Body of pancreas (tissue), 4 donors: Measurements from ENCODE around the gene NEGR1. TPM values are rescaled to one million over a fixed set of nuclear protein-coding genes. Genes with fewer than 3 reads are reported as not detected.

Experiments used
- ATAC-seq: fragments of 150-250 bp; one replicate; pipeline ENCODE4 v1.9.1; 2016
- DNase-seq, 4 donors: peaks; one replicate each; pipeline ENCODE4 v3.0.0-alpha.2; 2019
- H3K27ac ChIP-seq, 4 donors: fragments of 200-600 bp; sonication (generic); 1 replicate in 3 of 4; 2 replicates in 1 of 4; pipeline versions ENCODE4 v1.5.1 to v1.6.1; 2016 to 2019; ENCODE audit warnings: mild to moderate bottlenecking in 1 of 4, mixed read lengths in 1 of 4, moderate library complexity in 1 of 4
- H3K27me3 ChIP-seq, 2 donors: fragments of 200-600 bp; sonication (generic); one replicate each; pipeline ENCODE4 v1.6.0; 2016; ENCODE audit warnings: mild to moderate bottlenecking in 1 of 2
- H3K36me3 ChIP-seq, 2 donors: fragments of 200-600 bp; sonication (generic); replicated peaks in 1 of 2; 2 replicates each; pipeline ENCODE4 v1.5.1; 2016; ENCODE audit warnings: low read depth in 2 of 2; ENCODE audit not compliant: insufficient read depth in 1 of 2
- H3K4me1 ChIP-seq: fragments of 200-600 bp; sonication (generic); one replicate; pipeline ENCODE4 v1.6.0; 2016
- H3K4me3 ChIP-seq, 2 donors: fragments of 200-600 bp; sonication (generic); 1 replicate in 1 of 2; 2 replicates in 1 of 2; pipeline ENCODE4 v1.5.1; 2016 to 2019
- H3K9me3 ChIP-seq, 3 donors: fragments of 200-600 bp; sonication (generic); 1 replicate in 2 of 3; 2 replicates in 1 of 3; pipeline ENCODE4 v1.5.1; 2016
- CTCF ChIP-seq, 7 experiments: fragments of 450-650 bp in 4 of 7; fragments of 200-600 bp in 3 of 7; sonication (generic) in 3 of 7; IDR thresholded peaks; one replicate each; pipeline ENCODE4 v1.5.1; 2016 to 2019; ENCODE audit warnings: antibody characterized with exemption in 7 of 7
- POLR2A ChIP-seq, 3 donors: fragments of 450-650 bp; IDR thresholded peaks; one replicate each; pipeline ENCODE4 v1.6.1; 2016; ENCODE audit warnings: antibody characterized with exemption in 3 of 3, mild to moderate bottlenecking in 2 of 3
- WGBS, 2 donors: methylation state at CpG; one replicate each; pipeline ENCODE4 v1.1.5; 2017; 5-methylcytosine and 5-hydroxymethylcytosine counted together
- intact Hi-C: fragments of 100-400 bp; cut with DNase I; formaldehyde crosslinking; loops from one replicate; pipeline ENCODE4 v1.15.1; 2023
- total RNA-seq, 2 donors: library from RNA; depleted of rRNA; stranded (reverse); fragments of >200 nt; gene quantifications; one replicate each; pipeline ENCODE4 v1.1.0, GENCODE V29; 2016

The NEGR1 gene
- total RNA-seq, 2 donors from 2014 or later = 6.3 to 9.6 TPM

GRCh38 chr1:72011721-72012120 is 270.6 kb downstream of the NEGR1 start:
- intact Hi-C loops = no loop called here
- Histone ChIP-seq H3K4me1 (no peaks in the 10 kb centered on the region), H3K4me3 (no peak overlapping the region), H3K27me3 (no peaks in the 10 kb centered on the region), H3K27ac (no peak overlapping the region), H3K36me3 (no peaks in the 10 kb centered on the region), H3K9me3 (no peaks in the 10 kb centered on the region)
- 57 to 64% methylated on average over 6 of the region's 6 CpGs for WGBS, 2 donors
- DNase-seq (no peak), ATAC-seq (no peak)
- TF ChIP-seq POLR2A (IDR thresholded peaks at IDR 0.05) = no peak
- TF ChIP-seq CTCF (IDR thresholded peaks at IDR 0.05) = no peak

- no peak for DNase-seq
- Histone ChIP-seq H3K4me3 (no peak overlapping the region), H3K27ac (no peak overlapping the region), H3K9me3 (no peaks in the 10 kb centered on the region), H3K27me3 (no peaks in the 10 kb centered on the region), H3K36me3 (no peaks in the 10 kb centered on the region), H3K4me1 (no peaks in the 10 kb centered on the region)
- ATAC-seq = no peak
- intact Hi-C loops = no loop called here
- TF ChIP-seq CTCF (IDR thresholded peaks at IDR 0.05) (no peak), POLR2A (IDR thresholded peaks at IDR 0.05) (no peak)
- WGBS, 2 donors = 47 to 49% methylated on average over 3 of the region's 3 CpGs
Observed at GRCh38 chr1:72010094-72010431, 272.3 kb downstream of the NEGR1 start.

DNA sequence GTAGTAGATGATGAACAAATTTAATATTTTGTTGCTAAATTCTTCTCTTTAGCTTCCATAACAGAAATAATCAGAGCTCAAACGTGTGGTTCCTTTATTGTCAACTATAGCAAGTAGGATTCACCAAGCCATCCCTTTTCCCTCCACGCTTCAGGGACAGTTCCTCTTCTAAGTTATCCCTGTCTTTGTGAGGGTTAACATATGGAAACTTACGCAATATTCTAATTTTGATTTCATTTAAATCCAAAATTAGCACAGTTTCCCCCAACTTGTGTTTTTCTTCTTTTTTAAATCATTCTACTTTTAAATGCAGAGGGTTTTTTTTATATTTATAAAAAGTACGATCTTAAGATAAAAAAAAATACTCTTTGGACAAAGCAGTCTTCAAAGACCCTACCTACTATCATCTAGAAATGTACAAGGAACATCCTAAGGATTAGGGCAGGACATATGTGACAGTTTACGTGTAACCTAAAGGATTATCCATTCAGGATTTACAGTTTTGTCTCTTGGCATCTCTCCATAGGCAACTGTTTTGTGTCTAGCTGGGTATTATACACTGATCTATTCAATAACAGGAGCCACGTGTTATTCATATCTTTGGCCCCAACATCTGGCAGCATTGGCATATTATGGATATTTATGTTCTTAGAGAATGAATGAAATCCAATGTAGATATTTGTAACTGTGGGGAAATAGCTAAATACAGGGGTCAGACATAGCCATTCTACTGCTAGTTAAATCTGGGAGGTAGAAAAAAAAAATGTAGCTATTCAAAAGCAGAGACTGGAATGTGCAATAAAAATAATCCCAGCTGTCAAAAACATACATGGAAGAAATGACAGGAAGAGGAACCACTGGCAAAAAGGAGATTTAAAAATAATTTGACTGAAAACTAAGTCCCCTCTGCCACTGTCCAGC is 272.9 kb downstream of the NEGR1 start:
- Histone ChIP-seq H3K4me1 (no peaks in the 10 kb centered on the region), H3K36me3 (no peaks in the 10 kb centered on the region), H3K27me3 (no peaks in the 10 kb centered on the region), H3K4me3 (no peak overlapping the region), H3K9me3 (no peaks in the 10 kb centered on the region), H3K27ac (no peak overlapping the region)
- no peak for TF ChIP-seq CTCF (IDR thresholded peaks at IDR 0.05)
- intact Hi-C loops = no loop called here
- ATAC-seq (no peak), DNase-seq (no peak)
- 67 to 69% methylated on average over 6 of the region's 6 CpGs for WGBS, 2 donors

DNA sequence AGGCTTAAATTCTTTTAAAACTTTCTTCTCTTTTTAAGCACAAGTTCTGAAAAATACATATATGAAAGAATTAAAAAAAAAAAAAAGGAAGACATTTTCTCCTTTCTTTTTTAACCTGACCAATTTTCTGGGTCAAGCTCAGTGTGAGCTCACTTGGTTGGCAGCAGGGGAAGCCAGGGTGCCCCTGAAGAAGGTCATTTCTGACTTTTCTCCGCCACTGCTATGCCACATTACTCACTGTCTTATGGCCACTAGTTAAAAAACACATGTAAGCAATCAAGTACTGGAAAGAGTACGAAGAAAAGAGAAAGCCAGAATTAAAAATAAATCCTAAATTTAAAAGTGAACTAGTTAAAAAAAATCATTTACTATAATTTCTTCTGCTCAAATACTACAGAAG is 275.0 kb downstream of the NEGR1 start:
- TF ChIP-seq CTCF (IDR thresholded peaks at IDR 0.05) (no peak), POLR2A (IDR thresholded peaks at IDR 0.05) (no peak)
- Histone ChIP-seq H3K27ac (no peak overlapping the region), H3K4me3 (no peak overlapping the region), H3K36me3 (no peaks in the 10 kb centered on the region), H3K9me3 (no peaks in the 10 kb centered on the region), H3K27me3 (no peaks in the 10 kb centered on the region), H3K4me1 (no peaks in the 10 kb centered on the region)
- intact Hi-C loops = no loop called here
- ATAC-seq = no peak
- DNase-seq = no peak
- 76 to 80% methylated on average over 2 of the region's 2 CpGs for WGBS, 2 donors

DNA sequence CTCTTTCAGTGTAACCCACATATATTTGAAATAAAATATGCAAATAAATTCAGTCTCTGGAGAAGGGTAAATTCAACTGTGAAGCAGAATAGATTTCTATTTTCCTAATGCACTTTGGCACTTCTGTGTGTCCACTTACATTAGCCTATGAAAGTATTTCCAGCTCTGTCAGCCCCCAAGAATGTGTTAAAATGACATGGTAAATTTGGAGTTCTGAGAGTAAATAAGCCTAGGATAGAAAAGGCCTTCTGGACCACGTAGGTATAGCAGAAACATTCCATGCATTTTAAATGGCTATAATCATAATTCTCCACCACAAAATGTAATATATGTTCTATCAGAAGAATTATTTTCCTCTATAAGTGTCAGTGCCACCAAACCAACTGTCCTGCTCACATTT is 276.2 kb downstream of the NEGR1 start:
- WGBS, 2 donors = 62 to 69% methylated on average over 1 of the region's 1 CpG

More for the DNA sequence above, 276.2 kb downstream of the NEGR1 start:
- DNase-seq (no peak), ATAC-seq (no peak)
- H3K27ac ChIP-seq = no peak overlapping the region
- H3K9me3 ChIP-seq = no peaks in the 10 kb centered on the region
- intact Hi-C loops = no loop called here
- no peaks in the 10 kb centered on the region for H3K36me3 ChIP-seq
- H3K27me3 ChIP-seq = no peaks in the 10 kb centered on the region
- no peak for TF ChIP-seq CTCF (IDR thresholded peaks at IDR 0.05)
- no peak for TF ChIP-seq POLR2A (IDR thresholded peaks at IDR 0.05)
- H3K4me1 ChIP-seq = no peaks in the 10 kb centered on the region
- no peak overlapping the region for H3K4me3 ChIP-seq
